ENCODE results near the gene HTR1E. TPM values are rescaled to one million over a fixed set of nuclear protein-coding genes. Genes with fewer than 3 reads are reported as not detected.

The HTR1E gene
- total RNA-seq, 2 experiments from 2014 or later = not detected

GRCh38 chr6:87045521-87046075 is 108.3 kb downstream of the HTR1E start:
- Histone ChIP-seq H3K9me3 (ENCODE audit: control insufficient read depth in 1 of 2, insufficient read depth in 1 of 2, low read length in 2 of 2) (no peaks in the 10 kb centered on the region), H3K4me3 (ENCODE audit: low read length) (no peak overlapping the region), H3K4me1 (ENCODE audit: insufficient read depth, low read length) (no peaks in the 10 kb centered on the region), H3K36me3 (ENCODE audit: insufficient read depth, low read length) (no peaks in the 10 kb centered on the region), H3K27ac (ENCODE audit: low read depth in 1 of 2, low read length in 2 of 2) (no peak overlapping the region), H3K27me3 (ENCODE audit: control insufficient read depth in 1 of 2, insufficient read depth in 2 of 2, low read length in 2 of 2) (peaks cover 0 to 17% of the 10 kb centered on the region in 2 experiments)
- CTCF ChIA-PET = interaction anchor here (1.4 kb wide), 1 partner anchor 9 kb away, joined by 3 read pairs; no protein-coding TSS in a partner anchor
- H3K27ac Mint-ChIP-seq = no peak overlapping the region
- intact Hi-C loops (cut with DNase I, micrococcal nuclease) = no loop called here
- H3K9me3 Mint-ChIP-seq = no peaks in the 10 kb centered on the region
- peaks cover 52% of the 10 kb centered on the region for H3K27me3 Mint-ChIP-seq
- no peak for DNase-seq
- TF ChIP-seq CTCF (IDR thresholded peaks at IDR 0.05) = no peak
- H3K4me3 Mint-ChIP-seq = no peak overlapping the region
- H3K4me1 Mint-ChIP-seq (ENCODE audit: low read depth) = no peaks in the 10 kb centered on the region
- no peak for ATAC-seq (ENCODE audit: poor library complexity)
- POLR2A ChIA-PET = no interaction called here
- H3K36me3 Mint-ChIP-seq (ENCODE audit: low read depth) = no peaks in the 10 kb centered on the region

DNA sequence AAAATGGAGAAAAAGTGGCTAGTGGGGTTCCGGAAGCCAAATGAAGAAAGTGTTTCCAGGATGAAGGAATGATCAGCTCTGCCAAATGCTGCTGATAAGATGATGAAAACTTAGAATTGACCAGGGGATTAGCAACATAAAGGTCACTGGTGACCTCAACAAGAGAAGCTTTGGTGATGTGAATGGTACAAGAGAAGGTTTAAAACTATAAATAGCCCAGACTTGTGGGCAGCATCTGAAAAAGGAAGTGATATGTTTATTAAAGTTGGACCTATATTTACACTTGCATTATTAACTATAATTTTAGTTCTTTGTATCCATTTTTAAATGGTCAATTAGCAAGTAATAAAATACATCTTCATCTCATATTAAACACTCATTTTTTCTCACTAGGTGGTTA is 112.5 kb downstream of the HTR1E start:
- ChIA-PET CTCF (interaction anchor here (0.6 kb wide), 1 partner anchor 191 kb away, joined by 3 read pairs; no protein-coding TSS in a partner anchor), POLR2A (no interaction called here)
- H3K4me1 ChIP-seq (ENCODE audit: insufficient read depth, low read length) = no peaks in the 10 kb centered on the region
- H3K9me3 Mint-ChIP-seq = no peaks in the 10 kb centered on the region
- ATAC-seq (ENCODE audit: poor library complexity) = no peak
- no peak for DNase-seq
- no peak overlapping the region for H3K27ac Mint-ChIP-seq
- H3K9me3 ChIP-seq (ENCODE audit: control insufficient read depth in 1 of 2, insufficient read depth in 1 of 2, low read length in 2 of 2) = no peaks in the 10 kb centered on the region
- no peak overlapping the region for H3K27ac ChIP-seq (ENCODE audit: low read depth in 1 of 2, low read length in 2 of 2)
- H3K36me3 ChIP-seq (ENCODE audit: insufficient read depth, low read length) = no peaks in the 10 kb centered on the region
- no peaks in the 10 kb centered on the region for H3K4me1 Mint-ChIP-seq (ENCODE audit: low read depth)
- TF ChIP-seq CTCF (IDR thresholded peaks at IDR 0.05) = no peak
- intact Hi-C loops (cut with DNase I, micrococcal nuclease) = no loop called here
- H3K4me3 ChIP-seq (ENCODE audit: low read length) = no peak overlapping the region
- H3K27me3 Mint-ChIP-seq = peaks cover 22% of the 10 kb centered on the region
- H3K27me3 ChIP-seq (ENCODE audit: control insufficient read depth in 1 of 2, insufficient read depth in 2 of 2, low read length in 2 of 2) = peaks cover 0 to 10% of the 10 kb centered on the region in 2 experiments
- no peak overlapping the region for H3K4me3 Mint-ChIP-seq
- no peaks in the 10 kb centered on the region for H3K36me3 Mint-ChIP-seq (ENCODE audit: low read depth)

GRCh38 chr6:87053312-87053711 is 116.0 kb downstream of the HTR1E start:
- no peaks in the 10 kb centered on the region for H3K4me1 Mint-ChIP-seq (ENCODE audit: low read depth)
- H3K36me3 ChIP-seq (ENCODE audit: insufficient read depth, low read length) = no peaks in the 10 kb centered on the region
- H3K36me3 Mint-ChIP-seq (ENCODE audit: low read depth) = no peaks in the 10 kb centered on the region
- intact Hi-C loops (cut with DNase I, micrococcal nuclease) = no loop called here
- TF ChIP-seq CTCF (IDR thresholded peaks at IDR 0.05) = no peak
- ATAC-seq (ENCODE audit: poor library complexity) (no peak), DNase-seq (no peak)
- no peaks in the 10 kb centered on the region for H3K4me1 ChIP-seq (ENCODE audit: insufficient read depth, low read length)
- H3K4me3 ChIP-seq (ENCODE audit: low read length) = no peak overlapping the region
- H3K27me3 ChIP-seq (ENCODE audit: control insufficient read depth in 1 of 2, insufficient read depth in 2 of 2, low read length in 2 of 2) = no peaks in the 10 kb centered on the region
- no peaks in the 10 kb centered on the region for H3K9me3 ChIP-seq (ENCODE audit: control insufficient read depth in 1 of 2, insufficient read depth in 1 of 2, low read length in 2 of 2)
- no peak overlapping the region for H3K27ac Mint-ChIP-seq
- H3K9me3 Mint-ChIP-seq = no peaks in the 10 kb centered on the region
- no peak overlapping the region for H3K4me3 Mint-ChIP-seq
- ChIA-PET CTCF (no interaction called here), POLR2A (no interaction called here)
- no peak overlapping the region for H3K27ac ChIP-seq (ENCODE audit: low read depth in 1 of 2, low read length in 2 of 2)
- peaks cover 37% of the 10 kb centered on the region for H3K27me3 Mint-ChIP-seq

Measured in CD4-positive, alpha-beta T cell (primary cell).